ENCODE data around the gene AIPL1.

Gene AIPL1

GRCh38 chr17:6394055-6394606, 40.8 kb downstream of the AIPL1 start:
- TF ChIP-seq CTCF (IDR thresholded peaks at IDR 0.05; ENCODE audit: low read depth, low read length), result no peak
- H3K4me3 ChIP-seq (replicated peaks in 1 of 2; ENCODE audit: low read depth in 2 of 2, low read length in 2 of 2), result no peak overlapping the region
- DNase-seq (ENCODE audit: low read depth in 2 of 2), result no peak

- TF ChIP-seq CTCF (IDR thresholded peaks at IDR 0.05; ENCODE audit: low read depth, low read length), result no peak
- DNase-seq (ENCODE audit: low read depth in 2 of 2), result no peak
- no peak overlapping the region for H3K4me3 ChIP-seq (replicated peaks in 1 of 2; ENCODE audit: low read depth in 2 of 2, low read length in 2 of 2)
These were observed 41.5 kb downstream of the AIPL1 start for GRCh38 chr17:6393351-6393952.

GRCh38 chr17:6392609-6393350, 42.1 kb downstream of the AIPL1 start:
- no peak overlapping the region for H3K4me3 ChIP-seq (replicated peaks in 1 of 2; ENCODE audit: low read depth in 2 of 2, low read length in 2 of 2)
- TF ChIP-seq CTCF (IDR thresholded peaks at IDR 0.05; ENCODE audit: low read depth, low read length), result no peak
- no peak for DNase-seq (ENCODE audit: low read depth in 2 of 2)

GRCh38 chr17:6388416-6388815, 46.5 kb downstream of the AIPL1 start:
- no peak for TF ChIP-seq CTCF (IDR thresholded peaks at IDR 0.05; ENCODE audit: low read depth, low read length)
- no peak for DNase-seq (ENCODE audit: low read depth in 2 of 2)

GRCh38 chr17:6387858-6388257, 47.1 kb downstream of the AIPL1 start:
- no peak overlapping the region for H3K4me3 ChIP-seq (replicated peaks in 1 of 2; ENCODE audit: low read depth in 2 of 2, low read length in 2 of 2)
- TF ChIP-seq CTCF (IDR thresholded peaks at IDR 0.05; ENCODE audit: low read depth, low read length), result no peak
- DNase-seq (ENCODE audit: low read depth in 2 of 2), result no peak

More at GRCh38 chr17:6388416-6388815, 46.5 kb downstream of the AIPL1 start:
- no peak overlapping the region for H3K4me3 ChIP-seq (replicated peaks in 1 of 2; ENCODE audit: low read depth in 2 of 2, low read length in 2 of 2)

GRCh38 chr17:6387442-6387841, 47.5 kb downstream of the AIPL1 start:
- TF ChIP-seq CTCF (IDR thresholded peaks at IDR 0.05; ENCODE audit: low read depth, low read length), result no peak
- no peak overlapping the region for H3K4me3 ChIP-seq (replicated peaks in 1 of 2; ENCODE audit: low read depth in 2 of 2, low read length in 2 of 2)
- no peak for DNase-seq (ENCODE audit: low read depth in 2 of 2)
